Neural crest cell (in vitro differentiated cells): Measurements from ENCODE around the gene SNPH. TPM values are rescaled to one million over a fixed set of nuclear protein-coding genes. Genes with fewer than 3 reads are reported as not detected.

ENCODE experiments used
- DNase-seq: peaks from one replicate; pipeline ENCODE4 v3.0.0; 2021; ENCODE audit warnings: low read depth, mixed read lengths, low spot score
- H3K27ac Mint-ChIP-seq: one replicate; pipeline ENCODE4 v1.8.0; 2021; ENCODE audit warnings: mild to moderate bottlenecking, mixed read lengths; ENCODE audit not compliant: unreplicated experiment
- H3K27me3 Mint-ChIP-seq: 2 replicates; pipeline ENCODE4 v1.8.0; 2021; ENCODE audit warnings: low read depth, mild to moderate bottlenecking, mixed read lengths
- H3K36me3 Mint-ChIP-seq: 2 replicates; pipeline ENCODE4 v1.8.0; 2021; ENCODE audit warnings: low read depth, mild to moderate bottlenecking, mixed read lengths
- H3K4me1 Mint-ChIP-seq: 2 replicates; pipeline ENCODE4 v1.8.0; 2021; ENCODE audit warnings: mixed read lengths
- H3K4me3 Mint-ChIP-seq: one replicate; pipeline ENCODE4 v1.8.0; 2021; ENCODE audit warnings: mild to moderate bottlenecking, mixed read lengths
- H3K9me3 Mint-ChIP-seq: 2 replicates; pipeline ENCODE4 v1.8.0; 2021; ENCODE audit warnings: mixed read lengths
- CTCF ChIP-seq: fragments of 200-600 bp; sonication (generic); conservative IDR thresholded peaks from 2 replicates; pipeline ENCODE4 v1.5.0; 2021; ENCODE audit warnings: antibody characterized with exemption, mild to moderate bottlenecking
- total RNA-seq: library from RNA; stranded (reverse); gene quantifications from 2 replicates; pipeline ENCODE4 v1.2.1, GENCODE V29; 2021

Gene SNPH
- total RNA-seq, 1 donor from 2014 or later: 3.3 TPM

- no peaks in the 10 kb centered on the region for H3K4me1 Mint-ChIP-seq
- DNase-seq: no peak
- no peaks in the 10 kb centered on the region for H3K27me3 Mint-ChIP-seq
- no peak for TF ChIP-seq CTCF
- no peaks in the 10 kb centered on the region for H3K36me3 Mint-ChIP-seq
- no peaks in the 10 kb centered on the region for H3K9me3 Mint-ChIP-seq
- no peak overlapping the region for H3K4me3 Mint-ChIP-seq
- peak overlapping the region; percentile 35 for H3K27ac Mint-ChIP-seq
These were observed 27.7 kb downstream of the SNPH start for GRCh38 chr20:1293641-1294379.

GRCh38 chr20:1294497-1294896 is 28.4 kb downstream of the SNPH start:
- Mint-ChIP-seq H3K4me3 (no peak overlapping the region), H3K4me1 (no peaks in the 10 kb centered on the region), H3K9me3 (no peaks in the 10 kb centered on the region), H3K36me3 (no peaks in the 10 kb centered on the region), H3K27ac (no peak overlapping the region), H3K27me3 (no peaks in the 10 kb centered on the region)
- no peak for DNase-seq
- no peak for TF ChIP-seq CTCF

GRCh38 chr20:1295276-1295930 is 29.3 kb downstream of the SNPH start:
- no peak for TF ChIP-seq CTCF
- DNase-seq: no peak
- Mint-ChIP-seq H3K4me1 (no peaks in the 10 kb centered on the region), H3K27ac (no peak overlapping the region), H3K36me3 (no peaks in the 10 kb centered on the region), H3K4me3 (no peak overlapping the region), H3K27me3 (no peaks in the 10 kb centered on the region), H3K9me3 (no peaks in the 10 kb centered on the region)

- DNase-seq: no peak
- no peak overlapping the region for H3K4me3 Mint-ChIP-seq
- H3K36me3 Mint-ChIP-seq: no peaks in the 10 kb centered on the region
- H3K4me1 Mint-ChIP-seq: no peaks in the 10 kb centered on the region
- no peaks in the 10 kb centered on the region for H3K27me3 Mint-ChIP-seq
- no peak overlapping the region for H3K27ac Mint-ChIP-seq
- H3K9me3 Mint-ChIP-seq: no peaks in the 10 kb centered on the region
- no peak for TF ChIP-seq CTCF
These were observed 30.1 kb downstream of the SNPH start for GRCh38 chr20:1296117-1296610.

- no peaks in the 10 kb centered on the region for H3K27me3 Mint-ChIP-seq
- H3K27ac Mint-ChIP-seq: no peak overlapping the region
- no peak for DNase-seq
- no peaks in the 10 kb centered on the region for H3K36me3 Mint-ChIP-seq
- H3K4me1 Mint-ChIP-seq: no peaks in the 10 kb centered on the region
- H3K9me3 Mint-ChIP-seq: no peaks in the 10 kb centered on the region
- no peak overlapping the region for H3K4me3 Mint-ChIP-seq
- TF ChIP-seq CTCF: no peak
These were observed 30.8 kb downstream of the SNPH start for GRCh38 chr20:1296922-1297321.
